Measurements from ENCODE around the gene USP17L27.
"Not testable (repeated sequence)": the region's sequence is repeated elsewhere in the genome, so short reads cannot be mapped to it uniquely, and the experiment has no call there.

USP17L27 gene

GRCh38 chr4:9343848-9344247 is at the start of gene USP17L27:
TSS of gene USP17L27 (plus strand) at chr4:9344148. CDS start at chr4:9344148, 0 bp downstream.
- DNase-seq (ENCODE audit: low read depth in 2 of 2): not testable (repeated sequence)

GRCh38 chr4:9324191-9324590 is 19.8 kb upstream of the USP17L27 start:
- DNase-seq (ENCODE audit: low read depth in 2 of 2): not testable (repeated sequence)

GRCh38 chr4:9324865-9325264 is 19.1 kb upstream of the USP17L27 start, which contains the start of gene USP17L24:
TSS of gene USP17L24 (plus strand) at chr4:9325165. CDS start at chr4:9325165, 0 bp downstream.
- not testable (repeated sequence) for DNase-seq (ENCODE audit: low read depth in 2 of 2)

GRCh38 chr4:9329611-9330010 is 14.3 kb upstream of the USP17L27 start, which contains the start of gene USP17L25:
TSS of gene USP17L25 (plus strand) at chr4:9329911. CDS start at chr4:9329911, 0 bp downstream.
- not testable (repeated sequence) for DNase-seq (ENCODE audit: low read depth in 2 of 2)

- not testable (repeated sequence) for DNase-seq (ENCODE audit: low read depth in 2 of 2)
Observed at GRCh38 chr4:9334358-9334757, 9.6 kb upstream of the USP17L27 start, which contains the start of gene USP17L26. TSS of gene USP17L26 (plus strand) at chr4:9334658. CDS start at chr4:9334658, 0 bp downstream.

GRCh38 chr4:9339103-9339502 is 4.8 kb upstream of the USP17L27 start, which contains the start of gene USP17L5:
TSS of gene USP17L5 (plus strand) at chr4:9339403. CDS start at chr4:9339403, 0 bp downstream.
- DNase-seq (ENCODE audit: low read depth in 2 of 2): not testable (repeated sequence)

GRCh38 chr4:9348593-9348992 is 4.6 kb downstream of the USP17L27 start, which contains the start of gene USP17L28:
TSS of gene USP17L28 (plus strand) at chr4:9348893. CDS start at chr4:9348893, 0 bp downstream.
- not testable (repeated sequence) for DNase-seq (ENCODE audit: low read depth in 2 of 2)

GRCh38 chr4:9350866-9351265 is 6.9 kb downstream of the USP17L27 start:
- DNase-seq (ENCODE audit: low read depth in 2 of 2): not testable (repeated sequence)

GRCh38 chr4:9353338-9353737 is 9.4 kb downstream of the USP17L27 start, which contains the start of gene USP17L29:
TSS of gene USP17L29 (plus strand) at chr4:9353638. CDS start at chr4:9353638, 0 bp downstream.
- DNase-seq (ENCODE audit: low read depth in 2 of 2): not testable (repeated sequence)

- not testable (repeated sequence) for DNase-seq (ENCODE audit: low read depth in 2 of 2)
Observed at GRCh38 chr4:9362829-9363228, 18.9 kb downstream of the USP17L27 start, which contains the start of gene USP17L30. TSS of gene USP17L30 (plus strand) at chr4:9363129. CDS start at chr4:9363129, 0 bp downstream.

- DNase-seq (ENCODE audit: low read depth in 2 of 2): not testable (repeated sequence)
Observed at GRCh38 chr4:9379881-9380280, 35.9 kb downstream of the USP17L27 start.

- DNase-seq (ENCODE audit: low read depth in 2 of 2): peak in 1 of 2 donors; percentile 40
Observed at GRCh38 chr4:9381012-9381534, 37.1 kb downstream of the USP17L27 start.

GRCh38 chr4:9384126-9384525 is 40.2 kb downstream of the USP17L27 start:
- no peak for DNase-seq (ENCODE audit: low read depth in 2 of 2)

GRCh38 chr4:9389001-9389400 is 45.1 kb downstream of the USP17L27 start:
- DNase-seq (ENCODE audit: low read depth in 2 of 2): not testable (repeated sequence)
